Large intestine (tissue), 3 donors: ENCODE data around the gene SWI5. TPM values are rescaled to one million over a fixed set of nuclear protein-coding genes. Genes with fewer than 3 reads are reported as not detected.

Experiments
- DNase-seq, 2 donors: peaks; one replicate each; pipeline versions ENCODE4 v3.0.0 to v3.0.0-alpha.2; 2013
- H3K27ac ChIP-seq: one replicate; pipeline ENCODE4 v1.5.1; 2013; ENCODE audit warnings: low read length
- H3K27me3 ChIP-seq: 2 replicates; pipeline ENCODE4 v1.6.1; 2013; ENCODE audit warnings: low read length; ENCODE audit not compliant: control insufficient read depth, insufficient read depth
- H3K36me3 ChIP-seq: 2 replicates; pipeline ENCODE4 v1.6.1; 2013; ENCODE audit warnings: low read length; ENCODE audit not compliant: control insufficient read depth, insufficient read depth
- H3K4me1 ChIP-seq: one replicate; pipeline ENCODE4 v1.6.1; 2013; ENCODE audit warnings: low read length; ENCODE audit not compliant: control insufficient read depth, insufficient read depth
- H3K4me3 ChIP-seq: one replicate; pipeline ENCODE4 v1.5.1; 2013; ENCODE audit warnings: low read length
- H3K9me3 ChIP-seq: one replicate; pipeline ENCODE4 v1.6.1; 2013; ENCODE audit warnings: mild to moderate bottlenecking, low read depth, low read length, moderate library complexity; ENCODE audit not compliant: control insufficient read depth
- WGBS: methylation state at CpG from one replicate; pipeline ENCODE4 v1.1.5; 2013; ENCODE audit warnings: low lambda C conversion rate; ENCODE audit not compliant: insufficient coverage; 5-methylcytosine and 5-hydroxymethylcytosine counted together
- polyA plus RNA-seq: library from polyadenylated mRNA; unstranded; fragments of 120-200 nt; gene quantifications from one replicate; pipeline ENCODE4 v1.2.1, GENCODE V29; 2013

SWI5 gene
- polyA plus RNA-seq, 1 donor: 21.6 TPM

- H3K27me3 ChIP-seq: no peaks in the 10 kb centered on the region
- H3K36me3 ChIP-seq: peaks cover 18% of the 10 kb centered on the region
- DNase-seq: peak in 1 of 2 donors; percentile 36
- H3K27ac ChIP-seq: peak overlapping the region; percentile 81
- H3K4me1 ChIP-seq: peaks cover 3% of the 10 kb centered on the region
- H3K9me3 ChIP-seq: no peaks in the 10 kb centered on the region
- no CpG with 5 or more reads among the region's 13 CpGs for WGBS
- H3K4me3 ChIP-seq: no peak overlapping the region
These were observed 32.7 kb upstream of the SWI5 start for GRCh38 chr9:128243215-128244018.

- peak in 1 of 2 donors; percentile 45 for DNase-seq
- Histone ChIP-seq H3K36me3 (peaks cover 19% of the 10 kb centered on the region), H3K9me3 (no peaks in the 10 kb centered on the region), H3K4me1 (peaks cover 3% of the 10 kb centered on the region), H3K27me3 (no peaks in the 10 kb centered on the region), H3K4me3 (peak overlapping the region; percentile 39), H3K27ac (peak overlapping the region; percentile 81)
- WGBS: no CpG with 5 or more reads among the region's 13 CpGs
These were observed 31.8 kb upstream of the SWI5 start for GRCh38 chr9:128244091-128244836.

GRCh38 chr9:128244837-128245231, 31.2 kb upstream of the SWI5 start:
- WGBS: no CpG with 5 or more reads among the region's 18 CpGs
- DNase-seq: peak; percentile 62 to 71
- no peaks in the 10 kb centered on the region for H3K9me3 ChIP-seq
- peaks cover 6% of the 10 kb centered on the region for H3K4me1 ChIP-seq
- peak overlapping the region; percentile 81 for H3K27ac ChIP-seq
- peak overlapping the region; percentile 39 for H3K4me3 ChIP-seq
- peaks cover 13% of the 10 kb centered on the region for H3K36me3 ChIP-seq
- no peaks in the 10 kb centered on the region for H3K27me3 ChIP-seq

- no CpG with 5 or more reads among the region's 13 CpGs for WGBS
- peaks cover 9% of the 10 kb centered on the region for H3K4me1 ChIP-seq
- no peaks in the 10 kb centered on the region for H3K27me3 ChIP-seq
- peak; percentile 38 to 45 for DNase-seq
- peaks cover 11% of the 10 kb centered on the region for H3K36me3 ChIP-seq
- no peak overlapping the region for H3K4me3 ChIP-seq
- H3K9me3 ChIP-seq: no peaks in the 10 kb centered on the region
- peak overlapping the region; percentile 57 for H3K27ac ChIP-seq
These were observed 30.5 kb upstream of the SWI5 start for GRCh38 chr9:128245421-128246151.

GRCh38 chr9:128246471-128246870, 29.6 kb upstream of the SWI5 start:
- Histone ChIP-seq H3K27me3 (no peaks in the 10 kb centered on the region), H3K4me3 (no peak overlapping the region), H3K9me3 (no peaks in the 10 kb centered on the region), H3K27ac (peak overlapping the region; percentile 8), H3K36me3 (peaks cover 5% of the 10 kb centered on the region), H3K4me1 (peaks cover 14% of the 10 kb centered on the region)
- no peak for DNase-seq
- no CpG with 5 or more reads among the region's 2 CpGs for WGBS

DNA sequence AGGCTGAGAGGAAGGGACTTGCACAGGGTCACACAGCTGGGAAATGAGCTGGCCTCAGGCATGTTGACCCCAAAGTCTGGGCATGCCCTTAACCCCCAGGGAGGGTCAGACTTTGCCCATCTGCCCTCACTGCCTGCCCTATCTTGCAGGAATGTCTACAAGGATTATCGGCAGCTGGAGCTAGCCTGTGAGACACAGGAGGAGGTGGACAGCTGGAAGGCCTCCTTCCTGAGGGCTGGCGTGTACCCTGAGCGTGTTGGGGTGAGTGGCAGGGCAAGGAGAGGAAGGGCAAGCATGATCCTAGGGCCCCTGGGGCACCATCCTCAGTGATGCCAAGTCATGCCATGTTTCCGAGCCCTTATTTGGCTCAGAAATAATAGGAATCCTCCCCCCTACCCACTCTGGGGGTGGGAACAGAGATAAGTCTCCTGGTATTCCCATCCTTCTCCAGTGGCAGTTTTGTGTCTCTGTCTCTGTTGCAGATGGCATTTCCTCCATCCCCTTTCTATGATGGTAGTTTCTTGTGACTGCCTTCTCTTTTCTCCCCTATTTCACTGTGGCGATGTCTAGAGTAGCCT, 28.8 kb upstream of the SWI5 start:
- Histone ChIP-seq H3K36me3 (peaks cover 5% of the 10 kb centered on the region), H3K27ac (no peak overlapping the region), H3K4me1 (peaks cover 14% of the 10 kb centered on the region), H3K27me3 (no peaks in the 10 kb centered on the region), H3K4me3 (no peak overlapping the region), H3K9me3 (no peaks in the 10 kb centered on the region)
- 100% methylated on average over 1 of the region's 5 CpGs for WGBS
- no peak for DNase-seq

- Histone ChIP-seq H3K27ac (peak overlapping the region; percentile 74), H3K4me3 (no peak overlapping the region), H3K9me3 (no peaks in the 10 kb centered on the region), H3K4me1 (peaks cover 12% of the 10 kb centered on the region), H3K27me3 (no peaks in the 10 kb centered on the region), H3K36me3 (peaks cover 10% of the 10 kb centered on the region)
- DNase-seq: no peak
- 40% methylated on average over 1 of the region's 8 CpGs for WGBS
These were observed 26.5 kb upstream of the SWI5 start for GRCh38 chr9:128249558-128249907.

- WGBS: no CpG with 5 or more reads among the region's 81 CpGs
- Histone ChIP-seq H3K36me3 (peaks cover 10% of the 10 kb centered on the region), H3K4me1 (peaks cover 11% of the 10 kb centered on the region), H3K9me3 (no peaks in the 10 kb centered on the region), H3K4me3 (peak overlapping the region; percentile 59), H3K27me3 (no peaks in the 10 kb centered on the region), H3K27ac (peak overlapping the region; percentile 74)
- DNase-seq: peak; percentile 92 to 94
These were observed 25.9 kb upstream of the SWI5 start for GRCh38 chr9:128249908-128250838.

GRCh38 chr9:128250839-128251731, 25.0 kb upstream of the SWI5 start:
- H3K9me3 ChIP-seq: no peaks in the 10 kb centered on the region
- no peaks in the 10 kb centered on the region for H3K27me3 ChIP-seq
- no peak overlapping the region for H3K27ac ChIP-seq
- H3K4me3 ChIP-seq: peak overlapping the region; percentile 23
- WGBS: 44% methylated on average over 4 of the region's 43 CpGs
- DNase-seq: no peak
- peaks cover 12% of the 10 kb centered on the region for H3K36me3 ChIP-seq
- peaks cover 11% of the 10 kb centered on the region for H3K4me1 ChIP-seq
